GM12878 (cell line): ENCODE results near the gene SRP54. TPM values are rescaled to one million over a fixed set of nuclear protein-coding genes. Genes with fewer than 3 reads are reported as not detected.

ENCODE experiments used
- ATAC-seq: fragments of 200-7000 bp; cut with Tn5 transposase; 3 replicates; pipeline ENCODE4 v1.9.1; 2020; ENCODE audit warnings: mild to moderate bottlenecking, moderate library complexity
- BruUV-seq: library from RNA; stranded (reverse); fragments of 400-500 nt; replicated peaks from 2 replicates; lab custom pipeline; 2021; lab: Mats Ljungman, UMichigan
- CTCF ChIA-PET: fragments of 300-600 bp; sonication (Branson Sonifier 250); formaldehyde crosslinking; extraction: SDS; loops from one replicate; lab custom pipeline; 2021; ENCODE audit warnings: inconsistent platforms; lab: Yijun Ruan, JAX
- POLR2A ChIA-PET: fragments of 350-600 bp; formaldehyde crosslinking; extraction: SDS; loops from one replicate; lab custom pipeline; 2021; ENCODE audit warnings: inconsistent platforms; lab: Charles Lee
- RAD21 ChIA-PET: fragments of 300-600 bp; sonication (Branson Sonifier 250); formaldehyde crosslinking; loops from one replicate; lab custom pipeline; 2023; ENCODE audit warnings: antibody characterized with exemption; ENCODE audit not compliant: unreplicated experiment; lab: Charles Lee
- SMC1A ChIA-PET: fragments of 300-600 bp; sonication (Branson Sonifier 250); formaldehyde crosslinking; loops from one replicate; lab custom pipeline; 2023; ENCODE audit not compliant: unreplicated experiment, uncharacterized antibody; lab: Charles Lee
- DNase-seq: peaks from one replicate; pipeline ENCODE4 v3.0.0-alpha.2; 2011; ENCODE audit warnings: low read depth, low spot score
- FAIRE-seq: peaks from 3 replicates; lab custom pipeline; 2011; peaks lifted over from hg19 to GRCh38; lab: Jason Lieb, UNC
- H2AFZ ChIP-seq: 2 replicates; pipeline ENCODE4 v1.6.0; 2011; ENCODE audit warnings: low read depth, low read length, control low read depth; ENCODE audit not compliant: control insufficient read depth
- H3K27ac ChIP-seq: 2 replicates; pipeline ENCODE4 v1.5.1; 2011; ENCODE audit warnings: control low read depth; ENCODE audit not compliant: control insufficient read depth, insufficient read depth
- H3K27me3 ChIP-seq, 2 experiments: replicated peaks in 1 of 2; 2 replicates each; pipeline versions ENCODE4 v1.6.0 to v1.6.1; 2011; ENCODE audit warnings: low read length in 1 of 2; ENCODE audit not compliant: control insufficient read depth in 2 of 2, insufficient read depth in 2 of 2
- H3K36me3 ChIP-seq, 2 experiments: 2 replicates each; pipeline ENCODE4 v1.5.1; 2011; ENCODE audit warnings: low read length in 1 of 2; ENCODE audit not compliant: control insufficient read depth in 2 of 2, insufficient read depth in 2 of 2
- H3K4me1 ChIP-seq: 2 replicates; pipeline ENCODE4 v1.6.1; 2011; ENCODE audit warnings: mild to moderate bottlenecking, low read length, moderate library complexity, mixed read lengths; ENCODE audit not compliant: control insufficient read depth, insufficient read depth
- H3K4me2 ChIP-seq: 2 replicates; pipeline ENCODE4 v1.6.0; 2011; ENCODE audit warnings: control low read depth; ENCODE audit not compliant: control insufficient read depth, insufficient read depth
- H3K4me3 ChIP-seq: fragments of 200-600 bp; sonication (generic); 2 replicates; pipeline ENCODE4 v1.5.1; 2016
- H3K79me2 ChIP-seq: 2 replicates; pipeline ENCODE4 v1.6.0; 2011; ENCODE audit warnings: low read length; ENCODE audit not compliant: control insufficient read depth, insufficient read depth
- H3K9ac ChIP-seq: 2 replicates; pipeline ENCODE4 v1.8.0; 2011; ENCODE audit warnings: low read length, control low read depth, mixed read lengths; ENCODE audit not compliant: control insufficient read depth, insufficient read depth
- H3K9me3 ChIP-seq: replicated peaks from 3 replicates; pipeline ENCODE4 v1.5.1; 2011; ENCODE audit warnings: mild to moderate bottlenecking, low read length; ENCODE audit not compliant: control insufficient read depth, insufficient read depth
- H4K20me1 ChIP-seq: 2 replicates; pipeline ENCODE4 v1.6.0; 2011; ENCODE audit not compliant: control insufficient read depth, insufficient read depth
- CREM ChIP-seq: IDR thresholded peaks from 2 replicates; pipeline ENCODE4 v1.6.1; 2014; ENCODE audit warnings: antibody characterized with exemption, low read depth
- GABPA ChIP-seq: IDR thresholded peaks from 2 replicates; pipeline ENCODE4 v1.6.1; 2014; ENCODE audit warnings: antibody characterized with exemption, low read depth, mild to moderate bottlenecking, inconsistent platforms
- GATAD2B ChIP-seq: fragments of 450-650 bp; conservative IDR thresholded peaks from 2 replicates; pipeline ENCODE4 v1.6.1; 2017; ENCODE audit warnings: low read depth, mild to moderate bottlenecking, moderate library complexity
- HDAC2 ChIP-seq: fragments of 200-600 bp; sonication (generic); IDR thresholded peaks from 2 replicates; pipeline ENCODE4 v1.6.1; 2017
- MYB ChIP-seq: fragments of 150-350 bp; IDR thresholded peaks from 2 replicates; pipeline ENCODE4 v1.6.1; 2014; ENCODE audit warnings: mild to moderate bottlenecking, low read depth, low read length, borderline replicate concordance
- NR2C2 ChIP-seq: IDR thresholded peaks from 2 replicates; pipeline ENCODE4 v1.6.1; 2011; ENCODE audit warnings: borderline replicate concordance, low read depth; ENCODE audit not compliant: control insufficient read depth, insufficient read length
- RB1 ChIP-seq: fragments of 450-650 bp; formaldehyde crosslinking; IDR thresholded peaks from 2 replicates; pipeline ENCODE4 v1.6.1; 2017; ENCODE audit warnings: mild to moderate bottlenecking, borderline replicate concordance
- RBBP5 ChIP-seq: fragments of 200-600 bp; sonication (generic); conservative IDR thresholded peaks from 2 replicates; pipeline ENCODE4 v1.6.1; 2016
- RELA ChIP-seq: fragments of 450-650 bp; IDR thresholded peaks from 2 replicates; pipeline ENCODE4 v1.8.0; 2014; ENCODE audit warnings: borderline replicate concordance; ENCODE audit not compliant: partially characterized antibody
- SIX5 ChIP-seq: IDR thresholded peaks from 2 replicates; pipeline ENCODE4 v1.6.1; 2011; ENCODE audit warnings: mild to moderate bottlenecking, low read depth, low read length, moderate library complexity; ENCODE audit not compliant: severe bottlenecking
- SP1 ChIP-seq: IDR thresholded peaks from one replicate; pipeline ENCODE4 v1.6.1; 2011; ENCODE audit warnings: low read depth, low read length
- SPI1 ChIP-seq: IDR thresholded peaks from 2 replicates; pipeline ENCODE4 v1.6.1; 2011; ENCODE audit warnings: low read depth, mild to moderate bottlenecking, low read length, moderate library complexity, borderline replicate concordance; ENCODE audit not compliant: insufficient read depth
- SUPT20H ChIP-seq: IDR thresholded peaks from 2 replicates; pipeline ENCODE4 v1.6.1; 2011; ENCODE audit warnings: low read depth, mild to moderate bottlenecking, low read length, moderate library complexity, borderline replicate concordance; ENCODE audit not compliant: control insufficient read depth
- WRNIP1 ChIP-seq: IDR thresholded peaks from 2 replicates; pipeline ENCODE4 v1.6.1; 2011; ENCODE audit warnings: low read depth, low read length, improper control_type of control experiment, borderline replicate concordance
- YY1 ChIP-seq: IDR thresholded peaks from 2 replicates; pipeline ENCODE4 v1.6.1; 2011; ENCODE audit warnings: low read depth, mild to moderate bottlenecking, low read length
- ZZZ3 ChIP-seq: IDR thresholded peaks from 2 replicates; pipeline ENCODE4 v1.6.1; 2011; ENCODE audit warnings: low read depth; ENCODE audit not compliant: control insufficient read depth, insufficient read length
- WGBS: methylation state at CpG from one replicate; pipeline ENCODE4 v1.1.6; 2016; ENCODE audit warnings: low lambda C conversion rate; ENCODE audit not compliant: insufficient replicate concordance, insufficient coverage; ENCODE audit errors: missing lambda C conversion rate; 5-methylcytosine and 5-hydroxymethylcytosine counted together
- in situ Hi-C: fragments of 300-500 bp; cut with MboI; formaldehyde crosslinking; loops from 9 replicates; pipeline ENCODE4 v1.14.3; 2018; ENCODE audit warnings: mixed read lengths
- intact Hi-C: fragments of 100-400 bp; cut with micrococcal nuclease; formaldehyde crosslinking; loops from one replicate; pipeline ENCODE4 v1.14.2; 2022; ENCODE audit not compliant: unreplicated experiment
- polyA plus RNA-seq, 11 experiments: library from polyadenylated mRNA; depleted of rRNA in 4 of 11; unstranded in 6 of 11; stranded (reverse) in 5 of 11; fragments of >200 nt; fragmentation: Nextera tagmentation in 4 of 11; fragmentation: Illumina TruSeq in 1 of 11; extraction: Ambion mirVana in 4 of 11; extraction: Trizol in 1 of 11; gene quantifications; 1 replicate in 1 of 11; 2 replicates in 10 of 11; pipeline versions ENCODE4 v1.2.1 to v1.2.3, GENCODE V29; 2011 to 2016; ENCODE audit warnings: inconsistent platforms in 2 of 11, missing spikeins in 2 of 11, low read depth in 1 of 11
- total RNA-seq, 4 experiments: library from RNA; depleted of rRNA in 3 of 4; stranded (reverse); fragments of >200 nt in 3 of 4; fragmentation: Illumina TruSeq in 1 of 4; extraction: Trizol in 1 of 4; gene quantifications; 2 replicates each; pipeline versions ENCODE4 v1.2.1 to v1.2.3, GENCODE V29; 2013 to 2021

The SRP54 gene
- total and polyA plus RNA-seq, 10 of the 15 experiments (the other 5 are each of a cell fraction or from before 2014, with no cell fraction given), result 54.1 to 130 (median 72.3) TPM

DNA sequence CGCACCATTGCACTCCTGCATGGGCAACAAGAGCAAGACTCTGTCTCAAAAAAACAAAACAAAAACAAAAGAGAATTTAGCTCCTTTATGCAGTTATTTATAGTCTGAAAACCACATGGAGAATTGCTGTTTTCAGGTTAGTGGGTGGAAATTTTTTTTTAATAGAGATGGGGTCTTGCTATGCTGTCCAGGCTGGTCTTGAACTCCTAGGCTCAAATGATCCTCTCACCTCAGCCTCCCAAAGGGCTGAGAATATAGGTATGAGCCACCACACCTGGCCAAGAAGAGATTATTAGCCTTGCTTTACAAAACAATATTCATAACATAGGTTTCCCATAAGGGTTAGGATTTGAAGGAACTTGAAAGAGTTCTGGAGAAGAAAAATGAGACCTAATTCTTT, 12.1 kb upstream of the SRP54 start:
- ChIA-PET CTCF (interaction anchor here (1.5 kb wide), 1 partner anchor 11 kb away, joined by 3 read pairs; no protein-coding TSS in a partner anchor), POLR2A (interaction anchor here (0.8 to 1.0 kb wide), 2 partner anchors 50 to 76 kb away, joined by 3 read pairs; no protein-coding TSS in a partner anchor)

DNA sequence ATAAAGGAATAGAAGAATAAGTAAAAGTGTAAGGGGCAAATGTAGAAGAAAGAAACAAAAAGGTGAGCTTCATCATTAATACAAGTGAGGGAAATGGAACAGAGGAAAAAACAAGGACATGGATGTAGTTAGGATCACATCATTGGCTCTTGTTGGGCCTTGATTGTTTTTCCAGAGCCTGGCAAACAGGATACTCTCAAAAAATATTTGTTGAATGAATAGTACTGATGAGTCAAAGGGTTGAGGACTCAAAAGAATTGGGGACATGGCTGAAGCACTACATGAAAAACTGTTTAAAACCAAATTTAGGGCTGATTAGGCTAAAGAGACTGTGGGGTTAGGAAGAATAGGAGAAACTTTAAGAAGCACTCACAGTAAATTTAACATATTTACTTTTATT, 11.4 kb upstream of the SRP54 start:
- SMC1A ChIA-PET, result interaction anchor here (1.4 kb wide), 1 partner anchor 9 kb away, joined by 3 read pairs; no protein-coding TSS in a partner anchor
- Histone ChIP-seq H3K4me2 (no peak overlapping the region), H3K9ac (no peak overlapping the region), H4K20me1 (no peaks in the 10 kb centered on the region), H3K27me3 (no peaks in the 10 kb centered on the region), H3K79me2 (no peaks in the 10 kb centered on the region), H3K36me3 (0 out of 4 replicates have a peak, but pooled peaks cover 0 to 7% of the 10 kb centered on the region in 2 experiments), H3K4me1 (no peaks in the 10 kb centered on the region; the same call in 1 of the 2 replicates), H2AFZ (no peak overlapping the region), H3K9me3 (no peaks in the 10 kb centered on the region), H3K4me3 (no peak overlapping the region), H3K27ac (no peak overlapping the region)
- TF ChIP-seq WRNIP1 (no peak), RBBP5 (no peak), SUPT20H (no peak), ZZZ3 (no peak), GATAD2B (no peak)
- POLR2A ChIA-PET, result interaction anchor here (0.8 to 1.0 kb wide), 2 partner anchors 50 to 77 kb away, joined by 3 read pairs; no protein-coding TSS in a partner anchor
- intact Hi-C loops, result no loop called here
- CTCF ChIA-PET, result interaction anchor here (1.5 kb wide), 1 partner anchor 12 kb away, joined by 3 read pairs; no protein-coding TSS in a partner anchor
- BruUV-seq, result no TSS peak
- in situ Hi-C loops, result no loop called here
- ATAC-seq, result no peak
- DNase-seq, result no peak
- RAD21 ChIA-PET, result no interaction called here
- no peak for FAIRE-seq

More for the DNA sequence above, 12.1 kb upstream of the SRP54 start:
- DNase-seq, result no peak
- SMC1A ChIA-PET, result interaction anchor here (1.4 kb wide), 1 partner anchor 10 kb away, joined by 3 read pairs; no protein-coding TSS in a partner anchor
- no peak for TF ChIP-seq SP1
- TF ChIP-seq RB1, result no peak
- TF ChIP-seq RELA, result no peak
- no peak for TF ChIP-seq SPI1
- no peak for TF ChIP-seq CREM
- TF ChIP-seq SUPT20H, result no peak
- TF ChIP-seq GABPA, result no peak
- TF ChIP-seq NR2C2, result no peak
- TF ChIP-seq YY1, result no peak
- TF ChIP-seq MYB, result no peak
- no peak for TF ChIP-seq SIX5
- no peak for TF ChIP-seq HDAC2
- Histone ChIP-seq H3K9me3 (no peaks in the 10 kb centered on the region), H3K27me3 (no peaks in the 10 kb centered on the region), H3K36me3 (0 out of 4 replicates have a peak, but pooled peaks cover 0 to 7% of the 10 kb centered on the region in 2 experiments), H2AFZ (no peak overlapping the region), H3K79me2 (no peaks in the 10 kb centered on the region), H3K4me3 (no peak overlapping the region), H4K20me1 (no peaks in the 10 kb centered on the region), H3K9ac (no peak overlapping the region), H3K4me2 (no peak overlapping the region), H3K4me1 (no peaks in the 10 kb centered on the region; the same call in 1 of the 2 replicates), H3K27ac (no peak overlapping the region)
- no TSS peak for BruUV-seq
- no peak for ATAC-seq
- intact Hi-C loops (no loop called here), in situ Hi-C loops (no loop called here)
- FAIRE-seq, result no peak
- RAD21 ChIA-PET, result no interaction called here
- WGBS, result 92% methylated on average over 1 of the region's 1 CpG
